Keratinocyte (primary cell): ENCODE results near the gene PSG1. TPM values are rescaled to one million over a fixed set of nuclear protein-coding genes. Genes with fewer than 3 reads are reported as not detected.
"Not testable (repeated sequence)": the region's sequence is repeated elsewhere in the genome, so short reads cannot be mapped to it uniquely, and the experiment has no call there.

Experiments used
- DNase-seq: peaks from one replicate; pipeline ENCODE4 v3.0.0-alpha.2; 2011; ENCODE audit warnings: low read depth, missing footprints, low spot score
- FAIRE-seq: peaks from 2 replicates; lab custom pipeline; 2011; peaks lifted over from hg19 to GRCh38; lab: Jason Lieb, UNC
- H2AFZ ChIP-seq: 2 replicates; pipeline ENCODE4 v1.6.0; 2012; ENCODE audit warnings: low read length, control low read depth, inconsistent platforms; ENCODE audit not compliant: control insufficient read depth
- H3K27ac ChIP-seq: 2 replicates; pipeline ENCODE4 v1.5.1; 2011; ENCODE audit warnings: low read length; ENCODE audit not compliant: control insufficient read depth, insufficient read depth
- H3K27me3 ChIP-seq: 3 replicates; pipeline ENCODE4 v1.6.0; 2011; ENCODE audit warnings: low read length; ENCODE audit not compliant: control insufficient read depth, insufficient read depth; ENCODE audit errors: extremely low read depth
- H3K36me3 ChIP-seq, 2 experiments: 2 replicates in 1 of 2; 3 replicates in 1 of 2; pipeline ENCODE4 v1.5.1; 2011; ENCODE audit warnings: low read length in 2 of 2, mild to moderate bottlenecking in 1 of 2; ENCODE audit not compliant: control insufficient read depth in 2 of 2, insufficient read depth in 2 of 2; ENCODE audit errors: extremely low read depth in 1 of 2
- H3K4me1 ChIP-seq: 3 replicates; pipeline ENCODE4 v1.5.1; 2011; ENCODE audit warnings: low read length; ENCODE audit not compliant: control insufficient read depth, insufficient read depth; ENCODE audit errors: extremely low read depth
- H3K4me2 ChIP-seq: 3 replicates; pipeline ENCODE4 v1.6.0; 2011; ENCODE audit warnings: low read depth, low read length; ENCODE audit not compliant: control insufficient read depth, insufficient read depth; ENCODE audit errors: extremely low read depth
- H3K4me3 ChIP-seq, 3 experiments: fragments of 200-600 bp in 1 of 3; sonication (generic) in 1 of 3; 2 replicates in 2 of 3; 3 replicates in 1 of 3; pipeline ENCODE4 v1.5.1; 2011 to 2016; ENCODE audit warnings: low read length in 3 of 3, mild to moderate bottlenecking in 3 of 3, control low read depth in 2 of 3, inconsistent platforms in 1 of 3, low read depth in 1 of 3, mixed read lengths in 1 of 3, mixed run types in 1 of 3, moderate library complexity in 1 of 3; ENCODE audit not compliant: control insufficient read depth in 2 of 3, insufficient read depth in 2 of 3; ENCODE audit errors: extremely low read depth in 1 of 3
- H3K79me2 ChIP-seq: 2 replicates; pipeline ENCODE4 v1.6.0; 2012; ENCODE audit warnings: low read length; ENCODE audit not compliant: control insufficient read depth, insufficient read depth
- H3K9ac ChIP-seq: 3 replicates; pipeline ENCODE4 v1.6.0; 2011; ENCODE audit warnings: low read length; ENCODE audit not compliant: control insufficient read depth, insufficient read depth; ENCODE audit errors: extremely low read depth
- H3K9me1 ChIP-seq: 3 replicates; pipeline ENCODE4 v1.6.0; 2011; ENCODE audit warnings: low read length; ENCODE audit not compliant: control insufficient read depth, insufficient read depth; ENCODE audit errors: extremely low read depth
- H3K9me3 ChIP-seq: 2 replicates; pipeline ENCODE4 v1.5.1; 2012; ENCODE audit warnings: low read depth, low read length; ENCODE audit not compliant: control insufficient read depth
- H4K20me1 ChIP-seq: 3 replicates; pipeline ENCODE4 v1.6.0; 2011; ENCODE audit warnings: low read length; ENCODE audit not compliant: control insufficient read depth, insufficient read depth; ENCODE audit errors: extremely low read depth
- dilution Hi-C: fragments of 300-500 bp; cut with MboI; formaldehyde crosslinking; loops from one replicate; pipeline ENCODE4 v1.7.0; 2020; ENCODE audit warnings: low sequenced_read_pairs; ENCODE audit not compliant: extremely low pct_ligation_motif_present
- polyA plus RNA-seq, 5 experiments: library from polyadenylated mRNA; depleted of rRNA in 3 of 5; stranded (reverse) in 3 of 5; stranded (forward) in 1 of 5; unstranded in 1 of 5; fragments of >200 nt; gene quantifications; 1 replicate in 1 of 5; 2 replicates in 3 of 5; 3 replicates in 1 of 5; pipeline versions ENCODE4 v1.2.1 to v1.2.3, GENCODE V29; 2011 to 2012; ENCODE audit warnings: missing spikeins in 2 of 5, low read depth in 1 of 5, low replicate concordance in 1 of 5
- TF ChIP-seq, protein P1 (sequence below), 3 experiments: IDR thresholded peaks in 1 of 3; conservative IDR thresholded peaks in 1 of 3; optimal IDR thresholded peaks in 1 of 3; 2 replicates in 2 of 3; 3 replicates in 1 of 3; pipeline versions ENCODE3 to v1.5.1; 2011; ENCODE audit warnings: low read length in 3 of 3, mild to moderate bottlenecking in 3 of 3, moderate library complexity in 2 of 3, control low read depth in 1 of 3, inconsistent platforms in 1 of 3; ENCODE audit not compliant: insufficient read depth in 2 of 3; ENCODE audit errors: extremely low read depth in 1 of 3

PSG1 gene
- polyA plus RNA-seq, 1 donor (not counting 4 experiments of a cell fraction or from before 2014, with no cell fraction given): 0.24 TPM

DNA sequence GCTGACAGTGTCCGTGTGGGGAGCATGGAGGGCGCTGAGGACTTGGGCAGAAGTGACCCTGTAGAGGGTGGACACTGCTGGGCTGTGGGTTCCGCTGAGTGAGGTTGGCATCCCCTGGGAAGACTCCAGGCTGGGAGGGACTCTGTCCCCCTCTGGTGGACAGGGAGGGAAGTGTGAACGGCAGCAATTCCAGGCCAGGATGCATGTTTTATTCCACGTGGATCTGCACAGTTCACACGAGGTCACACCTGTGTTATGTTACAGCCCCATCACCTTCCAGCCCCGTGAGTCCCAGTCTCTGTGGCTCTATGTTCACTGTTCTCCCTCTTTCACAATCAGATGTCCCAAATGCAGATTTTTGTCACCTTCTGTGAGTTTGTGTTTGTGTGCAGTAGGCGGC is 1.8 kb upstream of the PSG1 start:
- H3K79me2 ChIP-seq, FAIRE-seq, DNase-seq, H2AFZ ChIP-seq, H3K4me3 ChIP-seq, H3K27me3 ChIP-seq, H3K36me3 ChIP-seq, dilution Hi-C loops, H3K4me2 ChIP-seq, H4K20me1 ChIP-seq, H3K27ac ChIP-seq, H3K9ac ChIP-seq, H3K9me3 ChIP-seq, H3K9me1 ChIP-seq: not testable (repeated sequence)
- TF ChIP-seq, protein P1, sequence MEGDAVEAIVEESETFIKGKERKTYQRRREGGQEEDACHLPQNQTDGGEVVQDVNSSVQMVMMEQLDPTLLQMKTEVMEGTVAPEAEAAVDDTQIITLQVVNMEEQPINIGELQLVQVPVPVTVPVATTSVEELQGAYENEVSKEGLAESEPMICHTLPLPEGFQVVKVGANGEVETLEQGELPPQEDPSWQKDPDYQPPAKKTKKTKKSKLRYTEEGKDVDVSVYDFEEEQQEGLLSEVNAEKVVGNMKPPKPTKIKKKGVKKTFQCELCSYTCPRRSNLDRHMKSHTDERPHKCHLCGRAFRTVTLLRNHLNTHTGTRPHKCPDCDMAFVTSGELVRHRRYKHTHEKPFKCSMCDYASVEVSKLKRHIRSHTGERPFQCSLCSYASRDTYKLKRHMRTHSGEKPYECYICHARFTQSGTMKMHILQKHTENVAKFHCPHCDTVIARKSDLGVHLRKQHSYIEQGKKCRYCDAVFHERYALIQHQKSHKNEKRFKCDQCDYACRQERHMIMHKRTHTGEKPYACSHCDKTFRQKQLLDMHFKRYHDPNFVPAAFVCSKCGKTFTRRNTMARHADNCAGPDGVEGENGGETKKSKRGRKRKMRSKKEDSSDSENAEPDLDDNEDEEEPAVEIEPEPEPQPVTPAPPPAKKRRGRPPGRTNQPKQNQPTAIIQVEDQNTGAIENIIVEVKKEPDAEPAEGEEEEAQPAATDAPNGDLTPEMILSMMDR (optimal IDR thresholded peaks at IDR 0.05 in 1 of 3, IDR thresholded peaks at IDR 0.05 in 1 of 3, conservative IDR thresholded peaks at IDR 0.05 in 1 of 3; ENCODE audit: extremely low read depth in 1 of 3, insufficient read depth in 2 of 3, low read length in 3 of 3): peak; percentile 47 to 71 (median 50)
- peaks cover 18% of the 10 kb centered on the region for H3K4me1 ChIP-seq

DNA sequence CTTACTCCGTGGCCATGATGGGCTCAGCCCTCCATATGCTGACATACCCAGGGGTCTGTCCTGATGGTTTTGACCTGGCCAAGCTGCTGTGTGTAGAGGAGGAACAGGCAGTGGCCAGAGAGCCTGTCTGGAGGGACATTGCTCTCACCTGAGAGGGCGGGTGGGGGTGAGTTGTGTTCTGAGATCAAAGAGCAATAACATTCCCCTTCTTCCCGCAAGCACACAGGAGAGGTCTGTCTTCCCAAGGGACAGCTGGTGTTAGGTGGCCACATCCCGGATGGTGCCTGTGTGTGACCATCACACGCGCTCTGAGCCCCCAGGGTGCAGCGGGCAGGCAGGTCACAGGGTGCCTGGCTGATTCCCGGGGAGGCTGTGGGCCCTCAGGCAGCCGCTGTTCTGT is 1.1 kb upstream of the PSG1 start:
- H2AFZ ChIP-seq, H3K27ac ChIP-seq, dilution Hi-C loops, H3K9me1 ChIP-seq, H3K4me2 ChIP-seq, H3K36me3 ChIP-seq, H3K79me2 ChIP-seq, H3K9me3 ChIP-seq, H3K9ac ChIP-seq, H3K27me3 ChIP-seq, H3K4me3 ChIP-seq, H4K20me1 ChIP-seq, FAIRE-seq, DNase-seq: not testable (repeated sequence)
- H3K4me1 ChIP-seq: peaks cover 25% of the 10 kb centered on the region

DNA sequence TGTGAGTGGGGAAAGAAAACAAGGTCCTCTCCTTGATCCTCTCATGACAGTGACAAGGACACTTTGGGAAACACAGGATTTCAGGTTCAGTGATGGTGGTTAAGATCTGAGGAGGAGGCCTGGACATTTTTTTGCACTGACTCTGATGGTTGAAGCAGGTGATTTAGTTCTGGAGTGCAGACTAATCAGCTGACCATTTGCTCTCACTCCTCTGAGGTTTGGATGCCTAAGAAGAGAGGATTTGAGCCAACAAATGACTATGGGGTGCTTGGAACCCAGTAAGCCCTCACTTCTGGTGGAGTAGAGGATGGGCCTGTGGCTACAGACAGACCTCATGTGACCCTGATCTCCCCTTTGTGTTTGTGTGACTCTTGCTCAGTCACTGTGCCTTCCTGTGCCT is 2.9 kb downstream of the PSG1 start:
- H3K27me3 ChIP-seq, FAIRE-seq, H3K79me2 ChIP-seq, H3K9me1 ChIP-seq, H3K9me3 ChIP-seq, H3K36me3 ChIP-seq, H4K20me1 ChIP-seq, H3K4me3 ChIP-seq, dilution Hi-C loops, H2AFZ ChIP-seq, DNase-seq: not testable (repeated sequence)
- Histone ChIP-seq H3K4me2 (peak overlapping the region; percentile 58), H3K9ac (peak overlapping the region; percentile 67), H3K27ac (peak overlapping the region; percentile 89), H3K4me1 (peaks cover 28% of the 10 kb centered on the region)

DNA sequence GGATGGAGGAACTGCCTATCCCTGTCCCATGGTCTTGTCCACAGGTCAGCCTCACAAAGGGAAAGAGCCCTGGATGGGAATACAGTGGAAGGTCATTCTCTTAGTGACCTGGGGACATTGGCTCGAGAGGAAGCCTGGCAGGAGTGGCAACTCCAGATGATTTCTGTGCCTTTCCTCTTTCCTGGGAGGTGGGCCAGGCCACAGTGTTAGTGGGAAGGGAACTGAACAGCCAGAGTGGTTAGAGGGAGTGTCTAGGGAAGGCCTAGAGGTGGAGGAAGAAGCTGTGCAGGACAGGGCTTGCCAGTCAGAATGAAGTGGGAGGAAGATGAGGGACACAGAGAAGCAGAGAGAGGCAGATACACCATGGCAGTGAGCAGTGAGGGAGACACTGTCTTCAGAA is 3.6 kb downstream of the PSG1 start:
- DNase-seq, H4K20me1 ChIP-seq, H3K4me3 ChIP-seq, H3K27me3 ChIP-seq, H3K9me1 ChIP-seq, H2AFZ ChIP-seq, H3K79me2 ChIP-seq, H3K36me3 ChIP-seq, dilution Hi-C loops, H3K9me3 ChIP-seq: not testable (repeated sequence)
- H3K4me1 ChIP-seq: peaks cover 28% of the 10 kb centered on the region
- H3K4me2 ChIP-seq: peak overlapping the region; percentile 58
- peak overlapping the region; percentile 67 for H3K9ac ChIP-seq
- peak; percentile 56 for FAIRE-seq
- H3K27ac ChIP-seq: peak overlapping the region; percentile 89
